GM18505 (cell line): ENCODE results near the gene MPHOSPH6.

Experiments
- ATAC-seq: cut with Tn5 transposase; IDR thresholded peaks from one replicate; pipeline ENCODE4 v1.9.1; 2021; ENCODE audit not compliant: unreplicated experiment
- POLR2A ChIP-seq: IDR thresholded peaks from 4 replicates; pipeline ENCODE4 v1.6.1; 2011; ENCODE audit warnings: borderline replicate concordance; ENCODE audit not compliant: insufficient read depth, insufficient read length; ENCODE audit errors: extremely low read depth

Gene MPHOSPH6

DNA sequence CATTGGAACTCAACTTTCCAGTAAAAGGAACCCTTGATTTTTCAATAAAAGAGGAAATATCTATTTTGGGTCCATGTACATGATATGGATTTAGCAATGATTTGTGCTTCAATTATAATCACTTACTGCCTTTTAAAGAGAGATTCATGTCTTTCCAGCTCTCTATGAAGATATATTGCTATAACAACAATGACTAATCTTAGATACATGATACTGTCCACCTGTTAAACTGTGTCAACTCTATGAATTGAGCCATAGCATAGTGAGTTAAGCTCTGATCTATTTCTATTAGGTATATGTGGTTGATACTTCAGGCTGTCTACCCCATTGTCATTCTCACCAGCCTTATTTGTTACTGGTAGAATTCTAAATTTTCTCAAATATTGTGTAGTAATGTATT lies 15.0 kb upstream of the MPHOSPH6 start:
- no peak for ATAC-seq
- TF ChIP-seq POLR2A = no peak

DNA sequence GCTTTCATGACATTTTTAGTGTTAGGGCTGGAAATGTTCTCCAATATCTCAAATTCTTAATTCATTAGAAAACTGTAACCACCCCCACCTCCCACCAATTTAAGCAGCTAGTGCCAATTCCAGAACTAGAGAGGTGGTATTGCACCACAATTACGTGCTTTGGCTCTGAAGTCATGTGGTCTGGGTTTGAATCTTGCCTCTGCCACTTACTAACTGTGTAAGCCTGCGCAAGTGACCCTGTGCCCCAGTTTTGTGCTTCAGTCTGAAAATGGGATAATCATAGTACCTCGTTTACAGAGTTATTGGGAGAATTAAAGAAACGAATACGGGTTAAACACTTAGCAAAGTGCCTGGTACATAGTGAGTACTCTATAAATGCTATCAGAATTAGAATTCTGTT lies 14.2 kb upstream of the MPHOSPH6 start:
- ATAC-seq = no peak
- no peak for TF ChIP-seq POLR2A

DNA sequence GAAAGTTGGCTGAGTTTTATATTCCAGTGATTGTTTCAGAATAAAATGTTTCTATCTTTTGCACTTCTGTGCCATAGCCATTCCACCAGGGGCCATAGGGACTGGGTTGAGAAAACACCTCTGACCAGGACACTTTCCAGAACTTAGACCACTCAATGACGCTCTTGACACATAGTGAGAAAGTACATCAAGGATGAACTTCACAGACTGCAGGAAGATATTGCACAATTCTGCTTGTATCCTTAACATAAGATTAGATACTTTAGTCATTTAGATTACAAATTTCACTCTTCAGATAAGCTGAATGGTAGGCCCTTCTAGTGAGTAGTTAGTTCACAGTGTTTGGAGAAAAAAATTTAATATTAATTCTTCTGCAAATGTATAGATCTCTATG lies 13.0 kb upstream of the MPHOSPH6 start:
- no peak for TF ChIP-seq POLR2A
- ATAC-seq = no peak

DNA sequence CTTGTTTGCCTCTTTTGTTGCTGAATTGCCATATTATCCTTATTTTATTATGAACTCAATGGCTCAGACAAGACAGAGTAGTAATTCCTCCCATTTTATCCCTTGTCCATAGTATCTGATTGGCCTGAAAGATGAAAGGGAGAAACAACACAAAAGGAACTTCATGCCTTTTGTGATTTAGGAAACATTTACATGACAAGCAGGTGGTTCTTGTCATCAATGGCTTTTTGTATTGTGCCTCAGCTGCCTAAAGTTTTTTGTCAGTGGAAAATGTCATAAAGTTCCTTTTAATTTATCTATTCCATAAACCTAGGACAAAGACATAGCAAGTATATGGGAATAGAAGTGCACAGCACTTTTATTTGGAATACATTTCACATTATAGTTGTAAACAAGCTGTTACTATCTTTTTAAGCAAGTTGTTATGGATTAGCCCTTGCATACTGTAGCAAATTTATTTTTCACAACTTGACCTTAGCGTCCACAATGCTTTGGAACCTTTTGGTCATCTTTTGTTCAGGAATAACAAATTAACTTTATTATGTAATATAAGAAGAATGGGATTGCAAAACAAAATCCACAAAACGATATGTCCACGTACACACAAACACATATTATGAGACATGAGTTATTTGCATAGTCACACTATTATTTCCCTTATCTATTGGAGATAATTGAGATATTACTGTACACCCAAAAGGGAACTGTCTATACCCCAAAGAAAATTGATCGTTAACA lies 12.4 kb upstream of the MPHOSPH6 start:
- TF ChIP-seq POLR2A = no peak
- ATAC-seq = no peak

DNA sequence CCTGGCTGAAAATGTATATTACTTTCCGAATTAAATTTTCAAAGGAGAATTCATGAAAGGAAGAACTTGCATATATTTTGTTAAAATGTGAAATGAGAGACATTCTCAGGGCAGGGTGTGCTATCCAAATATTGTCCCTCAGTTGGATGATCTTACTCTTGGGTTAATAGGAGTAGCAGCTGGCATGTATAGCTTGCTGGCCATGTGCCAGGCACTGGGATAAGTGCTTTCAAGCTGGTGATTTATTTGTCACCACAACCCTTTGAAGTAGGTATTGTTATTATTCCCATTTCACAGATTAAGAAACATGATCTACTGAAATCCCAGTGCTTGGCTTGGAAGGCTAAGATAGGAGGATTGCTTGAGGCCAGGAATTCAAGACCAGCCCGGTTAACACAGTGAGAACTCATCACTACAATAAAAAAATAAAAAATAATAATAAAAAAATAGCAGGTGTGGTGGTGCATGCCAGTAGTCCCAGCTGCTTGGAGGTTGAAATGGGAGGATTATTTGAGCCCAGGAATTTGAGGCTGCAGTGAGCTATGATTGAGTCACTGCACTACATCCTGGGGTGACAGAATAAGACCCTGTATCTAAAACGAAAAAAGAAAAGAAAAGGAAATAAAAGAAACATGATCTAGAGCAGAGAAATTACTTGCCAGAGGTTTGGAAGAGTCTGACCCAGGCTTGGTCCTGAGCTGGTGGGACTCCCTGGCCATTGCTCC lies 11.6 kb upstream of the MPHOSPH6 start:
- ATAC-seq = no peak

DNA sequence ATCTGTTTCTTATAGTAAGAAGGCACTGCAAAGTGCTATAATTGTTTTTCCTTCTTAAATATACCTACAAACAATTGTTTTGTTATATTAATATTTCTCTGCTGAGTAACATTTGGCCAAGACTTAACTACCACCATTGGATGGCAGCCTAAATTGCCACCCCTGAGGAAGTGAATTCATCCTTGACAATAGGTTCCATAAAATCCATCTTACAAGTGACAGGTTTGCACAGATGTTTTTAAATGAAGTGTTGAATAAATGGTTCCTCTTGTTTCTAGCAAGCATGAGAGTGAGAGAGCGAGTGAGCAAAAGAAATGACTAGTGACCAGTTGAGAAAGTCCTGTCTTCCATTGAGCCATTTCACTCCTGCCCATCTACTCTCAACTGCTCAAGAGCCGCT lies 8.3 kb upstream of the MPHOSPH6 start:
- no peak for TF ChIP-seq POLR2A
- ATAC-seq = no peak

More for the DNA sequence above, 11.6 kb upstream of the MPHOSPH6 start:
- no peak for TF ChIP-seq POLR2A

DNA sequence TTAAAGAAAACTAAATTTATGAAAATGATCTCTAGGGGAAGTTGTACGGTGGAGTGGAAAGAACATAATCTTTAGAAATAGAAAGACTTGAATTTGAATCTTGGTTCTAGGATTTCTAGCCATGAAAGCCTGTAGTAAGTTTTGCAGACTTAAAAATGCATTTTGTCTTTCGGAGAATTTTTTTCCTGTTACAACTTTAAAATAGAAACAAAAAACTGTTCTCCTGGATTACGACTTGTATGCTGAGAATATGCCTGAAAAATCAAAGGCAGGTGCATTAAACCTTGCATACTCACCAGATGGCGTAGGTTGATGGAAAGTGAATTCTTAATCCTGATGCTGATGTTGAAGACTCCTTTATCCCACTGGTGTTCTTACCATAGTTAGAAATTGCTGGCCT lies 7.5 kb upstream of the MPHOSPH6 start:
- ATAC-seq = no peak
- TF ChIP-seq POLR2A = no peak

DNA sequence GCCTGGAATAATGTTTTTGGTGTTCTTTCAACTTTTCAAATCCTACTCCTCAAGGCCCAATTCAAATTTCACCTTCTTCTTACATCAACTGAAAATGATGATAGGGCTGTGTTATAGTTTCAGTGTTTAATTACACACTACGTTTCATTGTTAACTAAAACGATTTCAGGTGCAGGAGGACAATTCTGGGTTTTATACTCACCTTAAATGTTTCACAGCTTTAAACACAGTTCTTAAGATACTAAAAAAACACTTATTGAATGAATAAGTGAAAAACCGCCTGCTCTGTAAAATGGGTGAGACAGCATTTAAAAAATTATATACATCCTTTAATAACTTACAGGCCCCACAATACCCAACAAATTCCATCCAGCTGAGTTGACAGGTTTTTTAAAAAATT lies 6.2 kb upstream of the MPHOSPH6 start:
- TF ChIP-seq POLR2A = no peak

DNA sequence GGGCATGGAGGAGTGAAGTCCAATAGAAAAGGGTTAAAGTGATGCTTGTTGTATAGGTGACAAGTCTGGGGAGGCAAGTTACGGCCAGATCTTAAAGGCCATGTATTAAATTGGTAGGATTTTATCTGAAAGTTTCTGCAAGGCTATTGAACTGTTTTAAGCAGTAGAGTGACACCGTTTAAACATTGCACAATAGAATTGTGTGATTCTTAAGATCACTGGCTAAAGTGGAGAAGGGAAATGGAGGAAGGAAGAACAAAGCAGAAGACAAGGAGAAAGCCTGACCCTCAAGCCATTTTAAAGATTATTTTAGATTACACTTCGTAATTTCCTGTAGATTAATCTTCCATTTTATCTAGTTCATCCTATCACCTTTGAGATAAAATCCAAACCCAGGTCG lies 5.6 kb upstream of the MPHOSPH6 start:
- no peak for TF ChIP-seq POLR2A
- ATAC-seq = no peak

More for the DNA sequence above, 6.2 kb upstream of the MPHOSPH6 start:
- no peak for ATAC-seq

DNA sequence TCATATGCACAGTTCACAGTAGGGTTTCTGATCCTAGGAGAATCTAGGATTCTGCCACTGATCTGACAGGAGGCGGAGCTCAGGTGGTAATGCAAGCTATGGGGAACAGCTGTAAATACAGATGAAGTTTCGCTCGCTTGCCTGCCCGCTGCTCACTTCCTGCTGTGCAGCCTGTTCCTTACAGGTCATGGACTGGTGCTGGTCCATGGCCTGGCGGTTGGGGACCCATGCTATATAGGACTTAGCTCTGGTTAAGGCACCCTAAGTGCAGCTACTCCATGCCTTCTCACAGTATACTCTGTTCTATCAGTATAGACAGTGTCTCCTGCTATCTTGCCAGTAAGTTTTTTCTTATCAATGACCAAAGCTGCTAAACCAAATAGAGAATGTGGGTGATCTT lies 2.4 kb downstream of the MPHOSPH6 start:
- no peak for ATAC-seq
- TF ChIP-seq POLR2A = no peak

DNA sequence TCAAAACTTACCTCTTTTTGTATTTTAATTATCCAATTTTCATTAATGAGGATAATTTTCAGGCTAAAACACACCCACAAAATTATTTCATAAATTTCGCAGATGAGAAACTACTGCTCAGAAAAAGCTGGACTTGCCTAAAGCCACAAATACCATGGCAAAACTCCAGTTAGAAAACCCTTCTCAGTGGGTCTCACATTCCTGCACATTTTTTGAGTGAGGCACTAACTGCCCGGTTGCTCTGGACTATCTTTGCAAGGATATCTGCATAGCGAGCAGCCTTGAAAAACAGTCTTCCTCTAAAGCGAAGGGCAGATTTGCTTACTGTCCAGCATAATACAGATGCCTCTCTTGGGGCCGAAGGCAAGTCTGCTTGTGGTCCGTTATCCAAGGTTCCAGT lies 9.8 kb downstream of the MPHOSPH6 start:
- no peak for TF ChIP-seq POLR2A
- no peak for ATAC-seq

DNA sequence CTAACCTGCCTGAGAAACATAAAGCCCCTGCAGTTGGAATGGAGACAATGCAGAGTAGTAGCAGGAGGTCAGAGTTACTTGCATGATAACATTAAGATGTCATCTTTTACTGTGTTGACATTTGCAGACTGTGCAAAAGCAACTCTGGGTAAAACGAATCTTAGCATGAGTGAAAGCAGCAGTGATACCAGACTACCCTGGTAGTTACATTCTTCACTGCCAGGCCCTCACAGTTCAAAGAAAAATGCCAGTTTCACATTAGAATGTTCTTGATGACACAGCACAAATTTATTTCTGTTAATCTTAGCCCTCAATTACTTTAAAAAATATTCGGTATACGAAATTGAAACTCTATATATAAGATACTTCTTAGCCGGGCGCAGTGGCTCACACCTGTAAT lies 12.2 kb downstream of the MPHOSPH6 start:
- ATAC-seq = no peak
- no peak for TF ChIP-seq POLR2A

DNA sequence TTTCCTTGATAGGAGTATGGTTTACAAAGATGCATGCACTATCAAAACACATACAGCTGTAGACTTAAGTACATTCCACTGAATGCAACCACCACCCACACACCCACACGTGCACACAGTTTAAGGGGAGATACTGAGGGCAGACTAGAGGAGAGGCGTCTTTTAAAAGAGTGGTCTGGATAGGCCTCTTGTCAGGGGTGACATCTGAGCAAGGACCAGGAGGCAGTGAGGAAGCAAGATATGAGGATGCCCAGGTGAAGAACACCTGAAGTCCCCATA lies 12.6 kb downstream of the MPHOSPH6 start:
- TF ChIP-seq POLR2A = no peak
- ATAC-seq = no peak

DNA sequence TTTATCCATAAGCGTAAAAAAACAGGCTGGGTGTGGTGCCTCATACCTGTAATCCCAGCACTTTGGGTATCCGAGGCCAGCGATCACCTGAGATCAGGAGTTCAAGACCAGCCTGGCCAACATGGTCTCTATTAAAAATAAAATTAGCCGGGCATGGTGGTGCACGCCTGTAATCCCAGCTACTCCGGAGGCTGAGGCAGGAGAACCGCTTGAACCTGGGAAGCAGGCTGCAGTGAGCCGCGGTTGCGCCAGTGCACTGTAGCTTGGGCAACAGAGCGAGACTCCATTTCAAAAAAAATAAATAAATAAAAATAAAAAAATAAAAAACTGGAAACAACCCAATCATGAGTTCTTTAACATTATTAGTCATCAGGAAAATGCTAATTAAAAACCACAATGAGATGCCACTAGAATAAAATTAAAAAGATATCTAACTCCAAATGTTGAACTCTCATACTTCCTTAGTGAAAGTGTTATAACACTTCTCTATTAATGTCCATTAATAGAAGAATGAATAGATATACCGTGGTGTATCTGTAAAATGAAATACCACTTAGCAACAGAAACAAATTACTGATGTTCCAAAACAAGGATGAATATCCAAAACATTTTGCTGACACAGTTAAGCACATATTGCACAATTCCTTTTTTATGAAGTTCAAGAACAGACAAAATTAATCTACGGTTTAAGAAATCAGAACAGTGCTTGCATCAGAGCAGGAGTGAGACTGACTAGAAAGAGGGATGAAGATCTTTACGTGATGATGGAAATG lies 13.1 kb downstream of the MPHOSPH6 start:
- TF ChIP-seq POLR2A = no peak
- no peak for ATAC-seq
